ENCODE data around the gene AIFM1. TPM values are rescaled to one million over a fixed set of nuclear protein-coding genes. Genes with fewer than 3 reads are reported as not detected.
"Not testable (repeated sequence)": the region's sequence is repeated elsewhere in the genome, so short reads cannot be mapped to it uniquely, and the experiment has no call there.

Gene AIFM1
- total RNA-seq, 6 donors from 2014 or later: 14.1 to 29.5 (median 21.9) TPM

DNA sequence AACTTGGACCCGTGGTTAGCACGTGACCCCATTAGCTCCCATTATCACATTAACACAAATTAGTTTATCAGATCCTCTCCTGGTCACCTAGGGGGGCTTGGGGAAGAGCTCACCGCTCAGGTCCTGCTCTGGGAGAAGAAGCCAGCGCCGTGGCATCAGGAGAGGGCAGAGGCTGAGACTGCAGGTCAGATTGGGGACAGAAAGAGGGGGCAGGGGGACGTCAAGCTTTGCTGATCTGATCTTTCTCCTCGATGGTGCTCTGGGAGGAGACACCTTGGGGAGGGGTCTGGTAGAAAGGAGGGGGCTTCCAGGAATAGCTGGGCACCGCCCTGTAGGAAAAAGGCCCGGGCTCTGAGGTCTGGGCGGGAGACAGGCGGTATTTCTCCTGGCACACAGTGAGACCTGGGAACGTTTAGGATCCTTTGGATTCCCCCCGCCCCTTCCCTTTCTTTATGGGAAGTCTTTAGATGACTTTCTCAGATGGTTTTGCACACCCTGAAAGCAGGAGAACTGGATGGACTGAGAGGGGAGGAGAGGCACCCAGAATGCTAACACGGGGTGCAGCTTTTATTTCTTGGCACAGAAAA lies 46.2 kb downstream of the AIFM1 start:
- no peak for ATAC-seq (ENCODE audit: low FRiP score in 2 of 2)
- Histone ChIP-seq H3K27me3 (no peaks in the 10 kb centered on the region), H3K4me1 (peaks cover 0 to 19% (median 11%) of the 10 kb centered on the region in 4 donors), H3K36me3 (no peaks in the 10 kb centered on the region), H3K9me3 (no peaks in the 10 kb centered on the region), H3K27ac (peak overlapping the region in 3 of 4 donors; percentile 10 to 88 (median 43)), H3K4me3 (no peak overlapping the region)
- TF ChIP-seq POLR2AphosphoS5 (IDR thresholded peaks at IDR 0.05) (no peak), POLR2A (IDR thresholded peaks at IDR 0.05) (no peak), EP300 (IDR thresholded peaks at IDR 0.05) (no peak)
- TF ChIP-seq, protein P1, sequence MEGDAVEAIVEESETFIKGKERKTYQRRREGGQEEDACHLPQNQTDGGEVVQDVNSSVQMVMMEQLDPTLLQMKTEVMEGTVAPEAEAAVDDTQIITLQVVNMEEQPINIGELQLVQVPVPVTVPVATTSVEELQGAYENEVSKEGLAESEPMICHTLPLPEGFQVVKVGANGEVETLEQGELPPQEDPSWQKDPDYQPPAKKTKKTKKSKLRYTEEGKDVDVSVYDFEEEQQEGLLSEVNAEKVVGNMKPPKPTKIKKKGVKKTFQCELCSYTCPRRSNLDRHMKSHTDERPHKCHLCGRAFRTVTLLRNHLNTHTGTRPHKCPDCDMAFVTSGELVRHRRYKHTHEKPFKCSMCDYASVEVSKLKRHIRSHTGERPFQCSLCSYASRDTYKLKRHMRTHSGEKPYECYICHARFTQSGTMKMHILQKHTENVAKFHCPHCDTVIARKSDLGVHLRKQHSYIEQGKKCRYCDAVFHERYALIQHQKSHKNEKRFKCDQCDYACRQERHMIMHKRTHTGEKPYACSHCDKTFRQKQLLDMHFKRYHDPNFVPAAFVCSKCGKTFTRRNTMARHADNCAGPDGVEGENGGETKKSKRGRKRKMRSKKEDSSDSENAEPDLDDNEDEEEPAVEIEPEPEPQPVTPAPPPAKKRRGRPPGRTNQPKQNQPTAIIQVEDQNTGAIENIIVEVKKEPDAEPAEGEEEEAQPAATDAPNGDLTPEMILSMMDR (IDR thresholded peaks at IDR 0.05): no peak
- WGBS, 2 donors: 61 to 70% methylated on average over 2 to 14 of the region's 14 CpGs
- DNase-seq: no peak

DNA sequence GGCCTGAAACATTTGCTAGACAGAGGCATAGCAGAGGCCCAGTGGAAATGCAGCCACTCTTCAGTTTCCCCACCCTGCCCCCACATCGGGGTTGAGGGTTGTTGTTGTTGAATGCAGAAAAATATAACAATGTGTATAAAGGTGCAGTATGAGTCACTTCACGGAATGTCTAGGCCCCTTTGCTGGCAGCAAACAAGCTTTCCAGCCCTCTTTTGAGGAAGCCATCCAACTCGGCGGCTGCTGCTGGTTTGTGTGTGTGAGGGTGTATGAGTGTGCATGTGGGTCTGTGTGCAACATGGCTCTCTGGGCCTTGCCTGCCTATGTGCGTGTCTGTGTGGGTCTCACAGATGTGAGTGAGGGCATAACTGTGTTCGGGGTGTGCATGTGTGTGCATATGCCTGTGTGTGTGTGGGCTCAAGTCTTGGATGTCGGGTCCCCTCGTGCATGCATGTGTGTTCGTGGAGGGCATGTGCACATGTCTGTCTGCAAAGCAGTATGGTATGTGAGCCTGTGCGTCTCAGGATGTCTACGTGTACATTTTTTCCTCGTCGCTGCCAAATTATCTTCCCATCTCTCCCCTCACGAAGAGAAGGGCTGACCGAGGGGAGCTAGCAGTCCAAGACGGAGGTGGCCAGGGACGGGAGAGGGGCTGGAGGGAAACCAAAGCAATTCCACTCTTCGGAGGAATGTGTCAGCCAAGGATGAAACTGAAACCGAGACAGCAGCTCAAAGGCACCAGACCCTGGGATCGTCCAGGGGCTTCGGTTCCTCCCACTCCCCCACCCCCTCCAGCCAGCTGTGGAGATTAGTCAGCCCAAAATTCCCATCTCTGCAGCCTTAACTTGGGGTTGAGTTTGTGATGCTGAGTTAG lies 47.0 kb downstream of the AIFM1 start:
- DNase-seq (no peak), ATAC-seq (ENCODE audit: low FRiP score in 2 of 2) (peak in 1 of 2 donors; percentile 49)
- Histone ChIP-seq H3K4me1 (peaks cover 0 to 19% (median 11%) of the 10 kb centered on the region in 4 donors), H3K27ac (peak overlapping the region in 3 of 4 donors; percentile 10 to 88 (median 43)), H3K4me3 (no peak overlapping the region), H3K36me3 (no peaks in the 10 kb centered on the region), H3K27me3 (no peaks in the 10 kb centered on the region), H3K9me3 (no peaks in the 10 kb centered on the region)
- 51 to 59% methylated on average over 5 to 21 of the region's 21 CpGs for WGBS, 2 donors
- TF ChIP-seq POLR2A (IDR thresholded peaks at IDR 0.05): no peak
- TF ChIP-seq POLR2AphosphoS5 (IDR thresholded peaks at IDR 0.05): no peak
- TF ChIP-seq, protein P1 (IDR thresholded peaks at IDR 0.05): no peak
- no peak for TF ChIP-seq EP300 (IDR thresholded peaks at IDR 0.05)

DNA sequence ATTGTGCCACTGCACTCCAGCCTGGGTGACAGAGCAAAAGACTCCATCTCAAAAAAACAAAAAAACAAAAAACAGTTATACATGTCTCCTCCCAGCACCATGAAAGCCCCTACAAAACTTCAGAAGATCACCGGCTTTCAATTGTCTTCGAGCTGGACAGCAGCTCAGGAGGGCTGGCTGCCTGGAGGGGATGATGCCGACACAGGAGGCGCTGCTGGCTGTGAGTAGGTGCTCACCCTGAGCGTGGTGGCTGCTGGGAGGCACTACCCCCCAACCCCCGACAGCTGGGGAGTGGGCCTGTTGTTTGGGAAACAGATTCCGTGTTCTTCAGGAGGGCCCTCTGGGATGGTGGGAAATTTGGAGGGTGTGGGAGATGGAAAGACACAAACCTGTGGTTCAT lies 48.5 kb downstream of the AIFM1 start:
- no peak for ATAC-seq (ENCODE audit: low FRiP score in 2 of 2)
- no peak for DNase-seq

DNA sequence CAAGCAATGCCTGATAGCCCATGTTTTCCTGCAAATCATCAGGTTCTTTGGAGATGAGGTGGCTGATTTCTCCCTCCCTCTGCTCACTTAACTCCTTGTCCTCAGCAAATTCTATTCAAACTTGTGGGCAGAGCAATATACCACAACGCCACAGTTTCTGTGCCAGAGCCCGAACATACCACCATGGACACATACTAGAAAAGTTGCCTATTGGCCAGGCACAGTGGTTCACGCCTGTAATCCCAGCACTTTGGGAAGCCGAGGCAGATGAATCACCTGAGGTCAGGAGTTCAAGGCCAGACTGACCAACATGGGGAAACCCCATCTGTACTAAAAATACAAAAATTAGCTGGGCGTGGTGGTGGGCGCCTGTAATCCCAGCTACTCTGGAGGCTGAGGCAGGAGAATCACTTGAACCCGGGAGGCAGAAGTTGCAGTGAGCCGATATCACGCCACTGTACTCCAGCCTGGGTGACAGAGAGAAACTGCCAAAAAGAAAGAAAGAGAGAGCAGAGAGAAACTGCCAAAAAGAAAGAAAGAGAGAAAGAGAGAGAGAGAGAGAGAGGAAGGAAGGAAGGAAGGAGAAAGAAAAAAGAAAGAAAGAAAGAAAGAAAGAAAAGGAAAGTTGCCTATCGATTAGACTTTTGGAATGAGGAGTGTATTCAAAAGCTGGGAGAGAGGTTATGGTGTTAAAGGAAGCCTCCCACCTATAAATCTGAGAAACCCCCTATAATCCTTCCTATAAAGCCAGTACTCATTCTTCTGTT lies 50.3 kb downstream of the AIFM1 start:
- ATAC-seq (ENCODE audit: low FRiP score in 2 of 2); H3K27me3 ChIP-seq; H3K9me3 ChIP-seq; DNase-seq; H3K4me3 ChIP-seq; H3K4me1 ChIP-seq; H3K27ac ChIP-seq; H3K36me3 ChIP-seq: not testable (repeated sequence)
- WGBS, 2 donors: 90 to 95% methylated on average over 6 to 10 of the region's 10 CpGs

More for the DNA sequence above, 48.5 kb downstream of the AIFM1 start:
- 90 to 92% methylated on average over 7 of the region's 7 CpGs for WGBS, 2 donors
- H3K27me3 ChIP-seq: no peaks in the 10 kb centered on the region
- H3K4me3 ChIP-seq: no peak overlapping the region
- TF ChIP-seq, protein P1 (IDR thresholded peaks at IDR 0.05): no peak
- TF ChIP-seq POLR2AphosphoS5 (IDR thresholded peaks at IDR 0.05) (no peak), POLR2A (IDR thresholded peaks at IDR 0.05) (no peak), EP300 (IDR thresholded peaks at IDR 0.05) (no peak)
- H3K4me1 ChIP-seq: peaks cover 0 to 19% (median 11%) of the 10 kb centered on the region in 4 donors
- H3K27ac ChIP-seq: no peak overlapping the region
- no peaks in the 10 kb centered on the region for H3K9me3 ChIP-seq
- H3K36me3 ChIP-seq: no peaks in the 10 kb centered on the region

DNA sequence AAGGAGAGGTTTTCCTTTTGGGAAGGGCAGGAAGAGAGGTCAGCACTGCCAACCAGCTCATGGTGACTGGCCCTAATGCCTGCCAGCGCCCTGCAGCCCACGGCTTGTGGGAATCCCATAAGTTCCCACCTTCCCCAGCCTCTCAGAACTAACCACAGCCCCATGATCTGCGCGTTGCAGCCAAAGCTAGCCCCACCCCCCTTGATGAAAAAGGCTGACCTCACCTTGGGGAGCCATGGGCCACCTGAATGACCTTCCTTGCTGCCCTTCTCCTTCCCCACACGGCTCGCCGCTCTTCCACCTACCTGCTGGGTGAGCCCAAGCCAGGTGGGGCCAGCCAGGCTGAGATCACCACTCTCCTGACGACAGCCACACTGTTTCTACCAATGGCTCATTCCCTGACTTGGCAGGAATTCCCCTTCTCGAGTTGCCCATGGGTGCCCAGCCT lies 51.5 kb downstream of the AIFM1 start:
- TF ChIP-seq POLR2A (IDR thresholded peaks at IDR 0.05) (no peak), EP300 (IDR thresholded peaks at IDR 0.05) (no peak), POLR2AphosphoS5 (IDR thresholded peaks at IDR 0.05) (no peak)
- TF ChIP-seq, protein P1 (IDR thresholded peaks at IDR 0.05): no peak
- Histone ChIP-seq H3K27ac (no peak overlapping the region), H3K4me3 (no peak overlapping the region), H3K36me3 (no peaks in the 10 kb centered on the region), H3K4me1 (peaks cover 0 to 7% (median 3%) of the 10 kb centered on the region in 4 donors), H3K9me3 (no peaks in the 10 kb centered on the region), H3K27me3 (no peaks in the 10 kb centered on the region)
- WGBS, 2 donors: 67 to 90% methylated on average over 4 to 9 of the region's 9 CpGs
- ATAC-seq (ENCODE audit: low FRiP score in 2 of 2) (no peak), DNase-seq (no peak)

Measured in upper lobe of left lung (tissue), 6 donors.